Thyroid gland (tissue), 4 donors: ENCODE data around the gene OVAAL. TPM values are rescaled to one million over a fixed set of nuclear protein-coding genes. Genes with fewer than 3 reads are reported as not detected.
A peak's percentile ranks its signal among the peaks of the same experiment; 100 is the strongest.

Source experiments
- DNase-seq, 2 donors: peaks; one replicate each; pipeline ENCODE4 v3.0.0-alpha.2; 2019
- H3K27ac ChIP-seq, 3 donors: fragments of 200-600 bp; sonication (generic); 1 replicate in 2 of 3; 2 replicates in 1 of 3; pipeline ENCODE4 v1.5.1; 2016 to 2019; ENCODE audit warnings: mild to moderate bottlenecking in 1 of 3, moderate library complexity in 1 of 3
- H3K27me3 ChIP-seq: fragments of 200-600 bp; sonication (generic); one replicate; pipeline ENCODE4 v1.5.1; 2019
- H3K36me3 ChIP-seq, 2 donors: fragments of 200-600 bp; sonication (generic); one replicate each; pipeline ENCODE4 v1.5.1; 2016 to 2019
- H3K4me1 ChIP-seq, 2 donors: fragments of 200-600 bp; sonication (generic); one replicate each; pipeline ENCODE4 v1.5.1; 2017 to 2019
- H3K4me3 ChIP-seq, 3 donors: fragments of 200-600 bp; sonication (generic); replicated peaks in 1 of 3; 1 replicate in 2 of 3; 2 replicates in 1 of 3; pipeline ENCODE4 v1.5.1; 2016; ENCODE audit warnings: mild to moderate bottlenecking in 1 of 3
- H3K9me3 ChIP-seq: fragments of 200-600 bp; sonication (generic); one replicate; pipeline ENCODE4 v1.5.1; 2017
- CTCF ChIP-seq, 6 experiments: fragments of 200-600 bp in 3 of 6; fragments of 450-650 bp in 3 of 6; sonication (generic) in 3 of 6; IDR thresholded peaks; one replicate each; pipeline ENCODE4 v1.5.1; 2016 to 2019; ENCODE audit warnings: antibody characterized with exemption in 6 of 6, mild to moderate bottlenecking in 2 of 6, inconsistent platforms in 1 of 6, moderate library complexity in 1 of 6
- POLR2A ChIP-seq, 2 donors: fragments of 450-650 bp; IDR thresholded peaks; one replicate each; pipeline ENCODE4 v1.6.1; 2017; ENCODE audit warnings: antibody characterized with exemption in 2 of 2, mild to moderate bottlenecking in 2 of 2, moderate library complexity in 1 of 2
- WGBS, 2 donors: methylation state at CpG; one replicate each; pipeline ENCODE4 v1.1.5; 2017; 5-methylcytosine and 5-hydroxymethylcytosine counted together
- intact Hi-C: fragments of 100-400 bp; cut with DNase I; formaldehyde crosslinking; loops from one replicate; pipeline ENCODE4 v1.15.1; 2023
- total RNA-seq, 4 donors: library from RNA; depleted of rRNA; stranded (reverse); fragments of >200 nt; gene quantifications; one replicate each; pipeline ENCODE4 v1.2.3, GENCODE V29; 2016

Gene OVAAL
- total RNA-seq, 4 donors from 2014 or later = not detected

DNA sequence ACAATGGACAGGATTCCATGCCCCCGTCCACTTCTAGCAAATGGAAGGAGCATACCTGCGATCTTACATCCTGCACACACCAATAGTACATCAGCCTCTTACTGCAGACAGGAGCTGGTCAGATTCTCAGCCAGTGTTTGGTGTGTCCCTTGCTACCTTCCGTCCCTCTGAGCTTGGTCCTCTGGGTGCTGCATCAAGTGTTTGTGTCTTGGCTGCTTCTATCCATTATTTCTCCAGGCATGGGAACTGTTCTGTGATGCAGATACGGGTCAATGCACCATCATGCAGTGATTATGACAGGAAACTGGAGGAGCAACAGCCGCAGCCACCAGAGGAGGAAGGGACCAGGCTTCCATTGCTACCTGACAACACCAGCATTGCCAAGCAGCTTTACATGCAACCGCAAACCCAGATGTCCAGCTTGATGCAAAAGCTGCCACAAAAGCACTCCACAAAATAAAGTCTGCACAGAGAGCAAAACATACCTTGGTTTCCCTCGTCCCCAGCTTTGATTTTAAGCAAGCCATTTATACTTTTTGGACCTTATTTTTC lies 21.9 kb upstream of the OVAAL start:
- peaks cover 8 to 19% of the 10 kb centered on the region in 2 donors for H3K4me1 ChIP-seq
- TF ChIP-seq CTCF (IDR thresholded peaks at IDR 0.05) (no peak), POLR2A (IDR thresholded peaks at IDR 0.05) (no peak)
- WGBS, 2 donors = 82 to 86% methylated on average over 7 of the region's 7 CpGs
- H3K27ac ChIP-seq = no peak overlapping the region
- intact Hi-C loops = loop anchor here (5.0 kb wide), 1 partner anchor 90 kb away; no protein-coding TSS in a partner anchor
- no peak overlapping the region for H3K4me3 ChIP-seq
- no peaks in the 10 kb centered on the region for H3K36me3 ChIP-seq
- H3K27me3 ChIP-seq = no peaks in the 10 kb centered on the region
- DNase-seq = no peak
- H3K9me3 ChIP-seq = no peaks in the 10 kb centered on the region

- WGBS, 2 donors = 84 to 87% methylated on average over 7 of the region's 7 CpGs
- H3K4me1 ChIP-seq = peaks cover 17 to 35% of the 10 kb centered on the region in 2 donors
- no peaks in the 10 kb centered on the region for H3K36me3 ChIP-seq
- intact Hi-C loops = loop anchor here (5.0 kb wide), 1 partner anchor 88 kb away; no protein-coding TSS in a partner anchor
- no peaks in the 10 kb centered on the region for H3K9me3 ChIP-seq
- H3K27ac ChIP-seq = no peak overlapping the region
- no peak for DNase-seq
- no peaks in the 10 kb centered on the region for H3K27me3 ChIP-seq
- H3K4me3 ChIP-seq = no peak overlapping the region
- no peak for TF ChIP-seq CTCF (IDR thresholded peaks at IDR 0.05)
- no peak for TF ChIP-seq POLR2A (IDR thresholded peaks at IDR 0.05)
Measured at GRCh38 chr1:180539136-180539535, 19.6 kb upstream of the OVAAL start.

DNA sequence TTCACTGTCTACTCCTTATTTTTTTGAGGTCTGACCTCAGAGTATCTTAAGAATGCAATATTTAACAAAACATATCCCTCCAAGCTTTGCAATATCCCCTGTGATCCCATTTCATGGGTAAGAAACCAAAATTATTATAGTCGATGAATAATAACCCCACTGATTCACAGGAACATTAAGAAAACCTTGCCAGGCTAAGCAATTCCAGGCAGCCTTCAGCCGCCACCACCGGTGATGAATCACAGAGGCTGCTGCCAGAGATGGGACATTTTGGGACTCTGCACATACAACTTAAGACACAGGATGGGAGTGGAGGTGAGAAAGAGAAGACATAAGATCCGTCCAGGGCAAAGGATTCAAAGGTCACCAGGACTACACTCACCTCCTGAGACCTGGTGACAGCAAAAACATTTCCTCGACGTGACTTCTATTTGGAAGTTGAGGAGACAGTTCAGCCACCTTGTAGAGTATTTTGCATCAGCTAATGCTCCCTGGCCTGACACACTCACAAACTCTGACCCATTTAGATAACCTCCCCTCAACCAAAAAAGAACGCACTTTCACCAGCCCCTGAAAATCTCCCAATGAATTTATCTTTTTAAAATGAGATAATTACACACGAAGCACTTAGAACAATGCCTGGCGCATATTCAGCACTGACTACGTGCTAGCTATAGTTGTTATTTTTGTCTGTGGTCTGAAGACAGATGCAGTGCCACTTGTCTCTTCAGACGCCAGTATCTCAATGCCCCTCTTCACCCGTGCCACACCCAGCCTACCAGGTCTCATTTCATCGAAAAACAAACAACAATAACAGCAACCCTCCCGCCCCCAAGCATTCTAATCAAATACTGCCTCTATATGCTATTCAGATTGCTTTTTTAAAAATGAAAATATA lies 17.8 kb upstream of the OVAAL start:
- Histone ChIP-seq H3K36me3 (no peaks in the 10 kb centered on the region), H3K4me3 (no peak overlapping the region), H3K9me3 (no peaks in the 10 kb centered on the region), H3K4me1 (peaks cover 17 to 32% of the 10 kb centered on the region in 2 donors), H3K27me3 (no peaks in the 10 kb centered on the region), H3K27ac (peak overlapping the region in 1 of 3 donors; percentile 46)
- no peak for DNase-seq
- TF ChIP-seq CTCF (IDR thresholded peaks at IDR 0.05) (no peak), POLR2A (IDR thresholded peaks at IDR 0.05) (no peak)
- intact Hi-C loops = no loop called here
- WGBS, 2 donors = 78 to 82% methylated on average over 14 of the region's 14 CpGs

GRCh38 chr1:180542113-180542837 lies 16.5 kb upstream of the OVAAL start:
- no peak overlapping the region for H3K4me3 ChIP-seq
- peaks cover 17 to 32% of the 10 kb centered on the region in 2 donors for H3K4me1 ChIP-seq
- intact Hi-C loops = no loop called here
- TF ChIP-seq CTCF (IDR thresholded peaks at IDR 0.05) (no peak), POLR2A (IDR thresholded peaks at IDR 0.05) (peak in 1 of 2 donors; percentile 6)
- H3K36me3 ChIP-seq = no peaks in the 10 kb centered on the region
- 26 to 30% methylated on average over 9 of the region's 9 CpGs for WGBS, 2 donors
- peak; percentile 70 to 77 for DNase-seq
- H3K27ac ChIP-seq = peak overlapping the region; percentile 46 to 75 (median 73)
- H3K27me3 ChIP-seq = no peaks in the 10 kb centered on the region
- H3K9me3 ChIP-seq = no peaks in the 10 kb centered on the region
